Kidney glomerular epithelial cell (primary cell): ENCODE measurements around the gene SLC2A4RG.
A peak's percentile ranks its signal among the peaks of the same experiment; 100 is the strongest.

Experiments used
- DNase-seq: peaks from one replicate; lab custom pipeline; 2025; lab: John Stamatoyannopoulos, UW

SLC2A4RG gene, protein sequence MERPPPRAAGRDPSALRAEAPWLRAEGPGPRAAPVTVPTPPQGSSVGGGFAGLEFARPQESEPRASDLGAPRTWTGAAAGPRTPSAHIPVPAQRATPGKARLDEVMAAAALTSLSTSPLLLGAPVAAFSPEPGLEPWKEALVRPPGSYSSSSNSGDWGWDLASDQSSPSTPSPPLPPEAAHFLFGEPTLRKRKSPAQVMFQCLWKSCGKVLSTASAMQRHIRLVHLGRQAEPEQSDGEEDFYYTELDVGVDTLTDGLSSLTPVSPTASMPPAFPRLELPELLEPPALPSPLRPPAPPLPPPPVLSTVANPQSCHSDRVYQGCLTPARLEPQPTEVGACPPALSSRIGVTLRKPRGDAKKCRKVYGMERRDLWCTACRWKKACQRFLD

GRCh38 chr20:63739130-63740069 is at the start of gene SLC2A4RG:
SLC2A4RG (plus strand) TSS chr20:63739776; CDS start chr20:63739913, 137 bp downstream.
- DNase-seq: peak; percentile 23

DNA sequence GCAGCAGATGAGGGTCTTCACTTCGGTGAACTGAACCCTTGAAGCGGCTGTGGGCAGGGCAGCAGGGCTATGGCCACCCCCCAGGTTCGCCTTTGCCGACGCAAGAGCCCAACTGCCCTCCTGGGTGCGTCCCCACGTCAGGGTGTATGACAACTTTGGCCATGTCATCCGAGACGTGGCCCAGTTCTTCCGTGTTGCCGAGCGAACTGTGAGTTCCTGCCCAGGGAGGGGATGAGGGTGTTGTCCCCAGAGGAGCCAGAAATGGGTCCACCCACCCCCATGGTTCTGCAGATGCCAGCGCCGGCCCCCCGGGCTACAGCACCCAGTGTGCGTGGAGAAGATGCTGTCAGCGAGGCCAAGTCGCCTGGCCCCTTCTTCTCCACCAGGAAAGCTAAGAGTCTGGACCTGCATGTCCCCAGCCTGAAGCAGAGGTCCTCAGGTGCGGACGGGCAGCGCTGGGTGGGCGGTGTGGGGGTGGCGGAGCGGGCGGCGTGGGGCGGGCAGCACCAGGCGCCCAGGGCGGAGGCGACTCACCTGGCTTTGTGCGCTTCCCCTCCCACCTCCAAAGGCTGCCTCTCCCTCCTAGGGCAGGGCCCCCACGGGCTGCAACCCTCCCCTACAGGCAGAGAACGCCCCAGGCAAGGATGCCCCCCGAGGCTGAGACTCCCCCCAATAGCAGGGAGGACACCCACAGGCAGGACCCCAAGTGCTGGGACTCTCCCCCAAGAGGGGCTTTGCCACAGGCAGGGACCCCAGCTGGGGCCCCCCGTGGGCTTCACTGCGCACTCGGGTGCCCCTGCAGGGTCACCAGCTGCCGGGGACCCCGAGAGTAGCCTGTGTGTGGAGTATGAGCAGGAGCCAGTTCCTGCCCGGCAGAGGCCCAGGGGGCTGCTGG is 49.3 kb upstream of the SLC2A4RG start:
- DNase-seq: no peak

DNA sequence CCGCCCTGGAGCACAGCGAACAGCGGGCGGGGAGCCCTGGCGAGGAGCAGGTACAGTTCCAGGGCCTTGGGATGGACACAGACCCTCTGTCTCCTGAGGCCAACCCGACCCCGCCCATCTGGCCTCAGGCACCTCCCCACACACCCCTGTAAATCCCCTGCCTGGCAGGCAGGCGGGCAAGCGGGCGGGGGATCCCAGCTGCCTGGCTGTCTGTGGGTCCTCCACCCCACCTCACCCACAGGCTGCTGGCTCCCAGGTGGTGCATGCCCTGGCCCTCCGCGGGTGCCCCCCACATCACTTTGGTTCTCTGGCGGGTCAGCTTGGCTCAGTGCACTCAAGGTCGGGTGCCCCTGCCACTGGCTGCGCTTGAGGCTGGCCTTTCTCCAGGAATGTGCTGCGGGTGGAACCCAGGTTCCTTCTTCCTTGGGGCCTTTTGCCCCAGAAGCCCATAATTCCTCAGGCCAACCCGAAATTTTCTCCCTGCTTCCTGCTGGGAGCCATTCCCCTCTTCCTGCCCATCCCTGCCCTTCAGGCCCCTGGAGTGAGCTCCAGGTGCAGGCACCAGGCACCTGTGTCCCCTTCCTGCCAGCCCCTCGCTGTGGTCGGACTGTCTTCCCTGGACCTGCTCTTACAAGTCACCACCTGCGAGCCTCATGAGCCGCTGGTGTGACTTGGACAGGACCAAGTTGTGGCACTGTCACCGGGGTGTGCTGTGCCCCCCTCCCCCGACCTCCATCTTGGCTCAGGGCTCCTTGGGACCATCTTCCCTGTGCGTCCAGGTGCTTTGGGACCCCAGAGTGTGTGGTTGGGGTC is 48.5 kb upstream of the SLC2A4RG start:
- DNase-seq: no peak

GRCh38 chr20:63691711-63692435 is 47.7 kb upstream of the SLC2A4RG start:
- DNase-seq: no peak

- no peak for DNase-seq
Measured at GRCh38 chr20:63692436-63693082, 47.0 kb upstream of the SLC2A4RG start.

- no peak for DNase-seq
Measured at GRCh38 chr20:63693083-63693732, 46.4 kb upstream of the SLC2A4RG start.

DNA sequence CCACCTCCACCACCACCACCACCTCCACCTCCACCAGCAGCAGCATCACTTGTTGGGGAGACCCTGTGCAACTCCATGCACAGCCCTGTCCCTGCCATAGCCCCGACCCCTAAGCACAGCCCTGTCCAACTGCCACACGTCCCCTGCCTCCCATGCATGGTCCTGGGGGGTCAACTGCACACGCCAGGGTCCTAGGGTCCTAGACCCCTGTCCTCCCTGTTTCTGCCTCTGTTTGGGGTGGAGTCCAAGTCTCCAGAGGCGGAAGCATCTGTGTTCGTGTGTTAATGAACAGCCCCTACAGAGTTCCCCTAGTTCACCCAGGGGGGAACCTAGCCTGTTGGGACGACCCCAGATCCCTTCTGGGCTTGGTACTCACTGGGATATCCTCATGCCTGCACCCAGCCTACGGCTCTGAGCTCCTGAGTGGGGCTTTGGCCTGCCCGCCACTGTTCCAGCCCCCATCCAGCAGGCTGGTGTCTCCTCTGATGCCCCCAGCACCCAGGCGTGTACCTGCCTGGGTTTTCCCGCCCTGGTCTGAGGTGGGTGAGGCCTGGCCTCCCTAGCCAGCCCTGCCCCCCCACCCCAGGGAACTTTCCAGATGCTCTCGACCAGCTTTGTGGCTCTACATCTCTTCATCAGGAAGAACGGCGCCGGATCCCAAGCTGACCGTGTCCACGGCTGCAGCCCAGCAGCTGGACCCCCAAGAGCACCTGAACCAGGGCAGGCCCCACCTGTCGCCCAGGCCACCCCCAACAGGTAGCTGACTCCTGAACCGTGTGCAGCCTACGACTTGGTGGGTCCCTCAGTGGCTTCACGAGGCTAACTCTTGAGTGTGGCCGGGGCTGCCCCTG is 45.6 kb upstream of the SLC2A4RG start:
- DNase-seq: no peak

GRCh38 chr20:63694584-63695423 is 44.8 kb upstream of the SLC2A4RG start:
- no peak for DNase-seq

DNA sequence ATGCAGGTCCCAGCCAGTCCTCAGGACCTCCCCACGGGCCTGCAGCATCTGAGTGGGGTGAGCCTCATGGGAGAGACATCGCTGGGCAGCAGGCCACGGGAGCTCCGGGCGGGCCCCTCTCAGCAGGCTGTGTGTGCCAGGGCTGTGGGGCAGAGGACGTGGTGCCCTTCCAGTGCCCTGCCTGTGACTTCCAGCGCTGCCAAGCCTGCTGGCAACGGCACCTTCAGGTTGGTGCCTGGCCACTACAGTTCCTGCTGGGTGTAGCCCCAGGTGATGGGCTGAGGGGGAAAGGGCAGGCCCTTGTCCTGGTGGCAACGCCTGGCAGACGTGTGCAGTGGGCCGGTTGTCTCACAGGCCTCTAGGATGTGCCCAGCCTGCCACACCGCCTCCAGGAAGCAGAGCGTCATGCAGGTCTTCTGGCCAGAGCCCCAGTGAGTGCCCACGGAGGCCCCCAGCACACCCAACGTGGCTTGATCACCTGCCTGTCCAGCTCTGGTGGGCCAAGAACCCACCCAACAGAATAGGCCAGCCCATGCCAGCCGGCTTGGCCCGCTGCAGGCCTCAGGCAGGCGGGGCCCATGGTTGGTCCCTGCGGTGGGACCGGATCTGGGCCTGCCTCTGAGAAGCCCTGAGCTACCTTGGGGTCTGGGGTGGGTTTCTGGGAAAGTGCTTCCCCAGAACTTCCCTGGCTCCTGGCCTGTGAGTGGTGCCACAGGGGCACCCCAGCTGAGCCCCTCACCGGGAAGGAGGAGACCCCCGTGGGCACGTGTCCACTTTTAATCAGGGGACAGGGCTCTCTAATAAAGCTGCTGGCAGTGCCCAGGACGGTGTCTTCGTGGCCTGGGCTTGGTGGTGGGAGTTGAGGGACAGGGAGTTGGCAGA is 43.9 kb upstream of the SLC2A4RG start:
- DNase-seq: no peak

- DNase-seq: no peak
Measured at GRCh38 chr20:63696306-63696627, 43.3 kb upstream of the SLC2A4RG start.

DNA sequence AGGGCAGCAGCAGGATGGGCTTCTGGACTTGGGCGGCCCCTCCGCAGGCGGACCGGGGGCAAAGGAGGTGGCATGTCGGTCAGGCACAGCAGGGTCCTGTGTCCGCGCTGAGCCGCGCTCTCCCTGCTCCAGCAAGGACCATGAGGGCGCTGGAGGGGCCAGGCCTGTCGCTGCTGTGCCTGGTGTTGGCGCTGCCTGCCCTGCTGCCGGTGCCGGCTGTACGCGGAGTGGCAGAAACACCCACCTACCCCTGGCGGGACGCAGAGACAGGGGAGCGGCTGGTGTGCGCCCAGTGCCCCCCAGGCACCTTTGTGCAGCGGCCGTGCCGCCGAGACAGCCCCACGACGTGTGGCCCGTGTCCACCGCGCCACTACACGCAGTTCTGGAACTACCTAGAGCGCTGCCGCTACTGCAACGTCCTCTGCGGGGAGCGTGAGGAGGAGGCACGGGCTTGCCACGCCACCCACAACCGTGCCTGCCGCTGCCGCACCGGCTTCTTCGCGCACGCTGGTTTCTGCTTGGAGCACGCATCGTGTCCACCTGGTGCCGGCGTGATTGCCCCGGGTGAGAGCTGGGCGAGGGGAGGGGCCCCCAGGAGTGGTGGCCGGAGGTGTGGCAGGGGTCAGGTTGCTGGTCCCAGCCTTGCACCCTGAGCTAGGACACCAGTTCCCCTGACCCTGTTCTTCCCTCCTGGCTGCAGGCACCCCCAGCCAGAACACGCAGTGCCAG is 42.8 kb upstream of the SLC2A4RG start, which contains the start of gene TNFRSF6B:
TNFRSF6B (plus strand) TSS at position 25 of the 729 bp plus-strand sequence; CDS start at position 141, 116 bp downstream.
- no peak for DNase-seq

DNA sequence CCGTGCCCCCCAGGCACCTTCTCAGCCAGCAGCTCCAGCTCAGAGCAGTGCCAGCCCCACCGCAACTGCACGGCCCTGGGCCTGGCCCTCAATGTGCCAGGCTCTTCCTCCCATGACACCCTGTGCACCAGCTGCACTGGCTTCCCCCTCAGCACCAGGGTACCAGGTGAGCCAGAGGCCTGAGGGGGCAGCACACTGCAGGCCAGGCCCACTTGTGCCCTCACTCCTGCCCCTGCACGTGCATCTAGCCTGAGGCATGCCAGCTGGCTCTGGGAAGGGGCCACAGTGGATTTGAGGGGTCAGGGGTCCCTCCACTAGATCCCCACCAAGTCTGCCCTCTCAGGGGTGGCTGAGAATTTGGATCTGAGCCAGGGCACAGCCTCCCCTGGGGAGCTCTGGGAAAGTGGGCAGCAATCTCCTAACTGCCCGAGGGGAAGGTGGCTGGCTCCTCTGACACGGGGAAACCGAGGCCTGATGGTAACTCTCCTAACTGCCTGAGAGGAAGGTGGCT is 42.2 kb upstream of the SLC2A4RG start:
- no peak for DNase-seq

DNA sequence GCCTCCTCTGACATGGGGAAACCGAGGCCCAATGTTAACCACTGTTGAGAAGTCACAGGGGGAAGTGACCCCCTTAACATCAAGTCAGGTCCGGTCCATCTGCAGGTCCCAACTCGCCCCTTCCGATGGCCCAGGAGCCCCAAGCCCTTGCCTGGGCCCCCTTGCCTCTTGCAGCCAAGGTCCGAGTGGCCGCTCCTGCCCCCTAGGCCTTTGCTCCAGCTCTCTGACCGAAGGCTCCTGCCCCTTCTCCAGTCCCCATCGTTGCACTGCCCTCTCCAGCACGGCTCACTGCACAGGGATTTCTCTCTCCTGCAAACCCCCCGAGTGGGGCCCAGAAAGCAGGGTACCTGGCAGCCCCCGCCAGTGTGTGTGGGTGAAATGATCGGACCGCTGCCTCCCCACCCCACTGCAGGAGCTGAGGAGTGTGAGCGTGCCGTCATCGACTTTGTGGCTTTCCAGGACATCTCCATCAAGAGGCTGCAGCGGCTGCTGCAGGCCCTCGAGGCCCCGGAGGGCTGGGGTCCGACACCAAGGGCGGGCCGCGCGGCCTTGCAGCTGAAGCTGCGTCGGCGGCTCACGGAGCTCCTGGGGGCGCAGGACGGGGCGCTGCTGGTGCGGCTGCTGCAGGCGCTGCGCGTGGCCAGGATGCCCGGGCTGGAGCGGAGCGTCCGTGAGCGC is 41.6 kb upstream of the SLC2A4RG start:
- no peak for DNase-seq

GRCh38 chr20:63698739-63699465 is 40.7 kb upstream of the SLC2A4RG start:
- DNase-seq: peak; percentile 92
